Measurements from ENCODE around the gene RBSN.

GRCh38 chr3:15121936-15122335, 23.0 kb upstream of the RBSN start:
- TF ChIP-seq POLR2A (IDR thresholded peaks at IDR 0.05): no peak
- TF ChIP-seq, protein P1, sequence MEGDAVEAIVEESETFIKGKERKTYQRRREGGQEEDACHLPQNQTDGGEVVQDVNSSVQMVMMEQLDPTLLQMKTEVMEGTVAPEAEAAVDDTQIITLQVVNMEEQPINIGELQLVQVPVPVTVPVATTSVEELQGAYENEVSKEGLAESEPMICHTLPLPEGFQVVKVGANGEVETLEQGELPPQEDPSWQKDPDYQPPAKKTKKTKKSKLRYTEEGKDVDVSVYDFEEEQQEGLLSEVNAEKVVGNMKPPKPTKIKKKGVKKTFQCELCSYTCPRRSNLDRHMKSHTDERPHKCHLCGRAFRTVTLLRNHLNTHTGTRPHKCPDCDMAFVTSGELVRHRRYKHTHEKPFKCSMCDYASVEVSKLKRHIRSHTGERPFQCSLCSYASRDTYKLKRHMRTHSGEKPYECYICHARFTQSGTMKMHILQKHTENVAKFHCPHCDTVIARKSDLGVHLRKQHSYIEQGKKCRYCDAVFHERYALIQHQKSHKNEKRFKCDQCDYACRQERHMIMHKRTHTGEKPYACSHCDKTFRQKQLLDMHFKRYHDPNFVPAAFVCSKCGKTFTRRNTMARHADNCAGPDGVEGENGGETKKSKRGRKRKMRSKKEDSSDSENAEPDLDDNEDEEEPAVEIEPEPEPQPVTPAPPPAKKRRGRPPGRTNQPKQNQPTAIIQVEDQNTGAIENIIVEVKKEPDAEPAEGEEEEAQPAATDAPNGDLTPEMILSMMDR (IDR thresholded peaks at IDR 0.05): no peak

Data from adrenal gland (tissue), 5 donors.